ENCODE measurements around the gene MUC3A. TPM values are rescaled to one million over a fixed set of nuclear protein-coding genes. Genes with fewer than 3 reads are reported as not detected.

The MUC3A gene
- total and polyA plus RNA-seq, 2 of the 8 experiments (the other 6 are each of a cell fraction or from before 2014, with no cell fraction given): 15.4 to 43.9 TPM

DNA sequence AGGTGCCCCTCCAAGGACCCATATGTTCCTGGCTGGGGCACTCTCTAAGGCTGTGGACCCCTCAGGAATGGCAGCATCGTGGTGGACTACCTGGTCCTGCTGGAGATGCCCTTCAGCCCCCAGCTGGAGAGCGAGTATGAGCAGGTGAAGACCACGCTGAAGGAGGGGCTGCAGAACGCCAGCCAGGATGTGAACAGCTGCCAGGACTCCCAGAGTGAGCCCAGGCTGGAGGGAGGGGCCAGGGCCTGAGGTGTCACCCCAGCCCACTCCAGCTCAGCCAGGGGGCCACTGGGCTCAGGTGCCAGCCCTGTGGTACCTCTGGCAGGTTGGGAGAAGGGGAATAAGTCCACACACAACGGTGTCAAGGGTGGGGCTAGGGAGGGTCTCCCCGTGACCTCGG lies 15.3 kb downstream of the MUC3A start:
- Histone ChIP-seq H3K18ac (ENCODE audit: extremely low read depth, low read length) (no peak overlapping the region), H3K4ac (replicated peaks; ENCODE audit: insufficient read length, low read depth, low read length) (no peak overlapping the region), H3K9me3 (ENCODE audit: insufficient read depth in 2 of 2, low read depth in 1 of 2, low read length in 1 of 2) (no peaks in the 10 kb centered on the region), H3K56ac (replicated peaks; ENCODE audit: insufficient read length, low read depth, low read length) (no peak overlapping the region), H4K20me1 (replicated peaks in 1 of 2; ENCODE audit: control insufficient read depth in 1 of 2, insufficient read depth in 2 of 2, low read length in 2 of 2) (peaks cover 2 to 7% of the 10 kb centered on the region in 2 experiments), H2AFZ (ENCODE audit: low read length) (no peak overlapping the region), H3K27ac (ENCODE audit: low read depth, low read length) (no peak overlapping the region), H2BK15ac (ENCODE audit: low read length) (no peak overlapping the region), H3K79me1 (ENCODE audit: low read depth, low read length) (no peaks in the 10 kb centered on the region; the same call in 1 of the 2 replicates), H4K8ac (ENCODE audit: extremely low read depth, insufficient read depth, low read length) (no peak overlapping the region), H3K36me3 (ENCODE audit: control insufficient read depth in 2 of 4, insufficient read depth in 4 of 4, low read length in 3 of 4) (no peaks in the 10 kb centered on the region), H3K4me3 (ENCODE audit: extremely low read depth in 1 of 4, insufficient read depth in 2 of 4, low read depth in 3 of 4, low read length in 4 of 4) (peak overlapping the region in 1 of 4 experiments; percentile 64; a peak in 1 of 8 replicates), H2BK5ac (ENCODE audit: low read depth, low read length) (no peak overlapping the region), H2BK120ac (replicated peaks; ENCODE audit: low read depth, low read length) (no peak overlapping the region), H2AK5ac (ENCODE audit: low read depth, low read length) (no peak overlapping the region), H3K14ac (ENCODE audit: insufficient read length) (no peak overlapping the region), H2BK12ac (ENCODE audit: low read depth, low read length) (no peak overlapping the region), H3K23ac (ENCODE audit: insufficient read length) (no peak overlapping the region), H3K4me1 (replicated peaks in 1 of 4; ENCODE audit: control insufficient read depth in 3 of 4, insufficient read depth in 4 of 4, low read length in 3 of 4) (peaks cover 4 to 32% (median 26%) of the 10 kb centered on the region in 4 experiments), H3K4me2 (ENCODE audit: insufficient read depth in 1 of 2, low read depth in 2 of 2, low read length in 2 of 2) (peak overlapping the region; percentile 65 to 88), H4K91ac (replicated peaks; ENCODE audit: insufficient read length, low read length) (no peak overlapping the region), H4K5ac (ENCODE audit: insufficient read length, low read depth, low read length) (no peak overlapping the region), H2BK20ac (ENCODE audit: low read length) (no peak overlapping the region), H3K79me2 (ENCODE audit: control insufficient read depth in 1 of 2, insufficient read depth in 2 of 2, low read length in 2 of 2) (no peaks in the 10 kb centered on the region), H3K9ac (replicated peaks in 1 of 4; ENCODE audit: extremely low read depth in 1 of 4, low read depth in 3 of 4, low read length in 3 of 4) (no peak overlapping the region), H3K27me3 (replicated peaks in 1 of 4; ENCODE audit: control insufficient read depth in 3 of 4, extremely low read depth in 1 of 4, insufficient read depth in 3 of 4, low read length in 3 of 4) (peaks cover 3 to 18% (median 14%) of the 10 kb centered on the region in 4 experiments), H3K23me2 (ENCODE audit: low read depth, low read length) (peaks cover 9% of the 10 kb centered on the region; the same call in 1 of the 2 replicates)
- CTCF ChIA-PET (ENCODE audit: partially characterized antibody): interaction anchor here (0.8 to 1.7 kb wide), 3 partner anchors 60 to 95 kb away, joined by 3 to 8 read pairs (median 5); no protein-coding TSS in a partner anchor
- POLR2A ChIA-PET (ENCODE audit: partially characterized antibody): interaction anchor here (0.6 to 2.6 kb wide), 4 partner anchors 13 to 135 kb away, joined by 3 to 15 read pairs (median 7); partner anchors contain the start of gene UFSP1
- FAIRE-seq (no peak), DNase-seq (ENCODE audit: low read depth in 1 of 2, low spot score in 2 of 2) (no peak)
- WGBS, 2 experiments (ENCODE audit: extremely low coverage in 1 of 2, insufficient coverage in 1 of 2, insufficient read length in 1 of 2, insufficient replicate concordance in 2 of 2, low coverage in 1 of 2, low lambda C conversion rate in 2 of 2, missing lambda C conversion rate in 1 of 2): 70% methylated on average over 7 of the region's 7 CpGs; no CpG with 5 or more reads in 1 of the 2 experiments
- TF ChIP-seq CTBP2 (IDR thresholded peaks at IDR 0.05; ENCODE audit: borderline replicate concordance, insufficient read depth, insufficient read length, low read length): no peak
- TF ChIP-seq CREB1 (IDR thresholded peaks at IDR 0.05): no peak
- TF ChIP-seq KDM1A (IDR thresholded peaks at IDR 0.05; ENCODE audit: borderline replicate concordance, low read length): no peak
- no peak for TF ChIP-seq SRF (IDR thresholded peaks at IDR 0.05; ENCODE audit: low read depth, low read length)
- TF ChIP-seq, protein P1, sequence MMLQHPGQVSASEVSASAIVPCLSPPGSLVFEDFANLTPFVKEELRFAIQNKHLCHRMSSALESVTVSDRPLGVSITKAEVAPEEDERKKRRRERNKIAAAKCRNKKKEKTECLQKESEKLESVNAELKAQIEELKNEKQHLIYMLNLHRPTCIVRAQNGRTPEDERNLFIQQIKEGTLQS (IDR thresholded peaks at IDR 0.05; ENCODE audit: insufficient read depth, low read depth, low read length): no peak

Measured in H1 (cell line).